HL-60 (cell line): Measurements from ENCODE around the gene CACTIN.
"Not testable (repeated sequence)": the region's sequence is repeated elsewhere in the genome, so short reads cannot be mapped to it uniquely, and the experiment has no call there.

Experiments
- DNase-seq, 2 experiments: peaks; one replicate each; pipeline ENCODE4 v3.0.0-alpha.2; 2010 to 2020; ENCODE audit warnings: low read depth in 1 of 2, low spot score in 1 of 2
- H3K27ac ChIP-seq: fragments of 250-450 bp; sonication (Bioruptor Pico); replicated peaks from 2 replicates; pipeline ENCODE4 v1.5.1; 2020; ENCODE audit warnings: mild to moderate bottlenecking, moderate library complexity
- H3K27me3 ChIP-seq: fragments of 250-450 bp; sonication (Bioruptor Pico); 2 replicates; pipeline ENCODE4 v1.5.1; 2021; ENCODE audit warnings: mild to moderate bottlenecking, moderate library complexity; ENCODE audit not compliant: insufficient read depth, poor library complexity, severe bottlenecking
- H3K4me3 ChIP-seq: replicated peaks from 2 replicates; pipeline ENCODE4 v1.5.1; 2011; ENCODE audit warnings: mild to moderate bottlenecking, control low read depth, low read length; ENCODE audit not compliant: insufficient read depth
- CTCF ChIP-seq: IDR thresholded peaks from one replicate; pipeline ENCODE4 v1.5.1; 2011; ENCODE audit warnings: low read length, control low read depth, inconsistent platforms; ENCODE audit not compliant: insufficient read depth
- GABPA ChIP-seq: IDR thresholded peaks from 2 replicates; pipeline ENCODE4 v1.6.1; 2012; ENCODE audit warnings: low read depth
- POLR2AphosphoS5 ChIP-seq: IDR thresholded peaks from 2 replicates; pipeline ENCODE4 v1.6.1; 2012; ENCODE audit warnings: low read depth
- REST ChIP-seq: IDR thresholded peaks from 2 replicates; pipeline ENCODE4 v1.6.1; 2012; ENCODE audit warnings: low read depth; ENCODE audit not compliant: insufficient replicate concordance
- SPI1 ChIP-seq: IDR thresholded peaks from 2 replicates; pipeline ENCODE4 v1.6.1; 2012; ENCODE audit warnings: low read depth, mild to moderate bottlenecking, borderline replicate concordance

The CACTIN gene

GRCh38 chr19:3632098-3632497 is 5.5 kb upstream of the CACTIN start:
- Histone ChIP-seq H3K27me3 (no peaks in the 10 kb centered on the region), H3K4me3 (no peak overlapping the region), H3K27ac (no peak overlapping the region)
- no peak for DNase-seq
- TF ChIP-seq REST = no peak
- TF ChIP-seq POLR2AphosphoS5 = no peak
- TF ChIP-seq GABPA = no peak
- no peak for TF ChIP-seq SPI1
- no peak for TF ChIP-seq CTCF

- TF ChIP-seq GABPA (no peak), CTCF (no peak), POLR2AphosphoS5 (no peak), SPI1 (no peak), REST (no peak)
- Histone ChIP-seq H3K27me3 (no peaks in the 10 kb centered on the region), H3K27ac (no peak overlapping the region), H3K4me3 (no peak overlapping the region)
- no peak for DNase-seq
Observed at GRCh38 chr19:3631053-3631861, 4.7 kb upstream of the CACTIN start.

GRCh38 chr19:3628766-3629165 is 2.2 kb upstream of the CACTIN start:
- not testable (repeated sequence) for DNase-seq, H3K27me3 ChIP-seq, H3K27ac ChIP-seq, H3K4me3 ChIP-seq

- no peak for DNase-seq
- Histone ChIP-seq H3K27me3 (no peaks in the 10 kb centered on the region), H3K4me3 (no peak overlapping the region), H3K27ac (no peak overlapping the region)
- no peak for TF ChIP-seq GABPA
Observed at GRCh38 chr19:3627351-3627723, 747 bp upstream of the CACTIN start.

GRCh38 chr19:3625996-3626472 is 556 bp downstream of the CACTIN start:
- H3K27ac ChIP-seq = peak overlapping the region; percentile 97
- TF ChIP-seq REST (no peak), POLR2AphosphoS5 (no peak), GABPA (no peak), SPI1 (no peak), CTCF (no peak)
- H3K4me3 ChIP-seq = peak overlapping the region; percentile 99
- no peak for DNase-seq
- H3K27me3 ChIP-seq = no peaks in the 10 kb centered on the region
